ENCODE data around the gene SYN1.

DNA sequence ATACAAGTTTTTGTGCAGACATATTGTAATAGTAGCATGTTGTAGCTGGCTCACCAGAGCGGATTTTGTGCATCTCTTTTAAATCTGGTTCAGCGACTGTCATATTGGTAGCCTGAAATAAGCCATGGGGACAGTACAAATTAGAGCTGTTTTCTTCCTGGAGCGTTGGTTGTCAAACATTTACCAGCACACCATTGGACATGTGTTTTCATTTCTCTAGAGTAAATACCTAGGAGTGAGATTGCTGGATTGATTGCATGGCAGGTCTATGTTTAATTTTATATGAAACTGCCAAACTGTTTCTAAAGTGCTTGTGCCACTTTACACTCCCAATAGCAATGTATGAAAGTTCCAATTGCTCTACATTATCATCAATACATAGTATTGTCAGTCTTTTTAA lies 61.2 kb downstream of the SYN1 start:
- TF ChIP-seq, protein P1, sequence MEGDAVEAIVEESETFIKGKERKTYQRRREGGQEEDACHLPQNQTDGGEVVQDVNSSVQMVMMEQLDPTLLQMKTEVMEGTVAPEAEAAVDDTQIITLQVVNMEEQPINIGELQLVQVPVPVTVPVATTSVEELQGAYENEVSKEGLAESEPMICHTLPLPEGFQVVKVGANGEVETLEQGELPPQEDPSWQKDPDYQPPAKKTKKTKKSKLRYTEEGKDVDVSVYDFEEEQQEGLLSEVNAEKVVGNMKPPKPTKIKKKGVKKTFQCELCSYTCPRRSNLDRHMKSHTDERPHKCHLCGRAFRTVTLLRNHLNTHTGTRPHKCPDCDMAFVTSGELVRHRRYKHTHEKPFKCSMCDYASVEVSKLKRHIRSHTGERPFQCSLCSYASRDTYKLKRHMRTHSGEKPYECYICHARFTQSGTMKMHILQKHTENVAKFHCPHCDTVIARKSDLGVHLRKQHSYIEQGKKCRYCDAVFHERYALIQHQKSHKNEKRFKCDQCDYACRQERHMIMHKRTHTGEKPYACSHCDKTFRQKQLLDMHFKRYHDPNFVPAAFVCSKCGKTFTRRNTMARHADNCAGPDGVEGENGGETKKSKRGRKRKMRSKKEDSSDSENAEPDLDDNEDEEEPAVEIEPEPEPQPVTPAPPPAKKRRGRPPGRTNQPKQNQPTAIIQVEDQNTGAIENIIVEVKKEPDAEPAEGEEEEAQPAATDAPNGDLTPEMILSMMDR (IDR thresholded peaks at IDR 0.05; ENCODE audit: borderline replicate concordance, extremely low read depth, low read length, poor library complexity, severe bottlenecking), result no peak
- TF ChIP-seq EZH2 (IDR thresholded peaks at IDR 0.05; ENCODE audit: borderline replicate concordance, low read depth, low read length, severe bottlenecking), result no peak

Measured in DND-41 (cell line).